ENCODE measurements around the gene GATB. TPM values are rescaled to one million over a fixed set of nuclear protein-coding genes. Genes with fewer than 3 reads are reported as not detected.

Gene GATB
- total RNA-seq, 1 experiment from 2014 or later = 21.2 TPM

GRCh38 chr4:151659601-151660364 lies 101.0 kb downstream of the GATB start:
- DNase-seq = no peak
- Histone ChIP-seq H3K14ac (ENCODE audit: insufficient read depth, low read length) (no peak overlapping the region; the same call in 1 of the 2 replicates), H3K4ac (ENCODE audit: low read depth, low read length) (no peak overlapping the region), H2BK15ac (ENCODE audit: low read depth, low read length) (no peak overlapping the region), H3K23me2 (ENCODE audit: insufficient read length, low read depth, low read length, poor library complexity, severe bottlenecking) (no peaks in the 10 kb centered on the region), H3K4me2 (ENCODE audit: insufficient read depth, insufficient read length, low read length) (no peak overlapping the region), H3K4me1 (ENCODE audit: insufficient read depth, low read length) (no peaks in the 10 kb centered on the region), H3K79me1 (ENCODE audit: insufficient read depth, low read depth, low read length, poor library complexity, severe bottlenecking) (no peaks in the 10 kb centered on the region), H3K18ac (ENCODE audit: insufficient read length, low read depth, low read length) (no peak overlapping the region), H3K27me3 (ENCODE audit: insufficient read depth, low read length) (no peaks in the 10 kb centered on the region), H3K79me2 (ENCODE audit: insufficient read depth, low read length) (no peaks in the 10 kb centered on the region), H2BK20ac (ENCODE audit: low read depth, low read length, poor library complexity, severe bottlenecking) (no peak overlapping the region), H2BK5ac (ENCODE audit: insufficient read length, low read length) (no peak overlapping the region), H2AFZ (ENCODE audit: low read length) (no peak overlapping the region), H3K9ac (ENCODE audit: extremely low read depth, insufficient read length, low read length) (no peak overlapping the region), H4K91ac (ENCODE audit: insufficient read length, low read depth, low read length) (no peak overlapping the region), H3K56ac (ENCODE audit: insufficient read length, low read depth, low read length) (no peak overlapping the region), H2AK5ac (ENCODE audit: insufficient read length, low read length) (no peak overlapping the region), H3K23ac (ENCODE audit: insufficient read length, low read depth, low read length) (no peak overlapping the region), H3T11ph (ENCODE audit: low read length) (no peak overlapping the region), H3K27ac (ENCODE audit: insufficient read length, low read depth, low read length) (no peak overlapping the region), H2BK12ac (ENCODE audit: insufficient read length, low read depth, low read length) (no peak overlapping the region), H2BK120ac (ENCODE audit: low read depth, low read length, poor library complexity, severe bottlenecking) (no peak overlapping the region), H4K20me1 (ENCODE audit: control insufficient read depth, insufficient read depth, insufficient read length) (no peaks in the 10 kb centered on the region), H4K5ac (ENCODE audit: insufficient read length, low read depth, low read length) (no peak overlapping the region), H4K8ac (replicated peaks; ENCODE audit: insufficient read length, low read depth, low read length) (no peak overlapping the region), H3K9me3 (ENCODE audit: control insufficient read depth, low read depth, low read length) (no peaks in the 10 kb centered on the region)
- H3K9me3 Mint-ChIP-seq = no peaks in the 10 kb centered on the region
- TF ChIP-seq, protein P1, sequence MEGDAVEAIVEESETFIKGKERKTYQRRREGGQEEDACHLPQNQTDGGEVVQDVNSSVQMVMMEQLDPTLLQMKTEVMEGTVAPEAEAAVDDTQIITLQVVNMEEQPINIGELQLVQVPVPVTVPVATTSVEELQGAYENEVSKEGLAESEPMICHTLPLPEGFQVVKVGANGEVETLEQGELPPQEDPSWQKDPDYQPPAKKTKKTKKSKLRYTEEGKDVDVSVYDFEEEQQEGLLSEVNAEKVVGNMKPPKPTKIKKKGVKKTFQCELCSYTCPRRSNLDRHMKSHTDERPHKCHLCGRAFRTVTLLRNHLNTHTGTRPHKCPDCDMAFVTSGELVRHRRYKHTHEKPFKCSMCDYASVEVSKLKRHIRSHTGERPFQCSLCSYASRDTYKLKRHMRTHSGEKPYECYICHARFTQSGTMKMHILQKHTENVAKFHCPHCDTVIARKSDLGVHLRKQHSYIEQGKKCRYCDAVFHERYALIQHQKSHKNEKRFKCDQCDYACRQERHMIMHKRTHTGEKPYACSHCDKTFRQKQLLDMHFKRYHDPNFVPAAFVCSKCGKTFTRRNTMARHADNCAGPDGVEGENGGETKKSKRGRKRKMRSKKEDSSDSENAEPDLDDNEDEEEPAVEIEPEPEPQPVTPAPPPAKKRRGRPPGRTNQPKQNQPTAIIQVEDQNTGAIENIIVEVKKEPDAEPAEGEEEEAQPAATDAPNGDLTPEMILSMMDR (conservative IDR thresholded peaks at IDR 0.05) = no peak
- peak overlapping the region in 2 of 3 experiments; percentile 18 to 34; a peak in 2 of 7 replicates for H3K27ac Mint-ChIP-seq
- H3K4me3 Mint-ChIP-seq = no peak overlapping the region
- WGBS (ENCODE audit: extremely low coverage, insufficient read length, low lambda C conversion rate) = no CpG with 5 or more reads among the region's 12 CpGs
- H3K27me3 Mint-ChIP-seq (ENCODE audit: low read depth) = no peaks in the 10 kb centered on the region
- H3K4me1 Mint-ChIP-seq = no peaks in the 10 kb centered on the region
- H3K36me3 Mint-ChIP-seq (ENCODE audit: insufficient read depth in 1 of 3, low read depth in 3 of 3) = peaks cover 8 to 31% (median 22%) of the 10 kb centered on the region in 3 experiments

Measured in H9 (cell line).